Measurements from ENCODE around the gene MAPK12.

DNA sequence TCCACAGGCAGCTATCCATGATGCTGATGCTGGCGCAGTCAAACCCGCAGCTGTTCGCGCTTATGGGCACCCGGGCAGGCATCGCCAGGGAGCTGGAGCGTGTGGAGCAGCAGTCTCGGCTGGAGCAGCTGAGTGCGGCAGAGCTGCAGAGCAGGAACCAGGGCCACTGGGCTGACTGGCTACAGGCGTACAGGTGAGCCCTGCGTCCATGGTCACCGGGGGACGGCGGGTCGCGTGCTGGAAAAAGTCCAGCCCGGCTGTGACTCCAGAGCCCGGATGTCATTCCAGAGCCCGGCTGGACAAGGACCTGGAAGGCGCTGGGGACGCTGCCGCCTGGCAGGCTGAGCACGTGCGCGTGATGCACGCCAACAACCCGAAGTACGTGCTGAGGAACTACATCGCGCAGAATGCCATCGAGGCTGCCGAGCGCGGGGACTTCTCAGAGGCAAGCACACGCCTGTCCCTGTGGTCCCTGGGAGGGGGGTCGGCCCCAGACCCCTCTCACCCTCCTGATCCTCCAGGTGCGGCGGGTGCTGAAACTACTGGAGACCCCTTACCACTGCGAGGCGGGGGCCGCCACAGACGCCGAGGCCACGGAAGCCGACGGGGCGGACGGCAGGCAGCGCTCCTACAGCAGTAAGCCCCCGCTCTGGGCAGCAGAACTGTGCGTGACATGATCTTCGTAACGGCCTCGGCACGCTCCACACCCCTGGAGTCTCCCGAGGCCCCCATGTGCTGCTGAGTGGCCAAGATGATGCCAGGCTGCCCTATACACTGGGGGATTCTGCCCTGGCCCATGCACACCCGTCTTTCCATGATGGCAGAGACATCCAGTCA lies 44.6 kb downstream of the MAPK12 start:
- TF ChIP-seq, protein P1, sequence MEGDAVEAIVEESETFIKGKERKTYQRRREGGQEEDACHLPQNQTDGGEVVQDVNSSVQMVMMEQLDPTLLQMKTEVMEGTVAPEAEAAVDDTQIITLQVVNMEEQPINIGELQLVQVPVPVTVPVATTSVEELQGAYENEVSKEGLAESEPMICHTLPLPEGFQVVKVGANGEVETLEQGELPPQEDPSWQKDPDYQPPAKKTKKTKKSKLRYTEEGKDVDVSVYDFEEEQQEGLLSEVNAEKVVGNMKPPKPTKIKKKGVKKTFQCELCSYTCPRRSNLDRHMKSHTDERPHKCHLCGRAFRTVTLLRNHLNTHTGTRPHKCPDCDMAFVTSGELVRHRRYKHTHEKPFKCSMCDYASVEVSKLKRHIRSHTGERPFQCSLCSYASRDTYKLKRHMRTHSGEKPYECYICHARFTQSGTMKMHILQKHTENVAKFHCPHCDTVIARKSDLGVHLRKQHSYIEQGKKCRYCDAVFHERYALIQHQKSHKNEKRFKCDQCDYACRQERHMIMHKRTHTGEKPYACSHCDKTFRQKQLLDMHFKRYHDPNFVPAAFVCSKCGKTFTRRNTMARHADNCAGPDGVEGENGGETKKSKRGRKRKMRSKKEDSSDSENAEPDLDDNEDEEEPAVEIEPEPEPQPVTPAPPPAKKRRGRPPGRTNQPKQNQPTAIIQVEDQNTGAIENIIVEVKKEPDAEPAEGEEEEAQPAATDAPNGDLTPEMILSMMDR (IDR thresholded peaks at IDR 0.05; ENCODE audit: poor library complexity, severe bottlenecking) = no peak
- TF ChIP-seq EP300 (conservative IDR thresholded peaks at IDR 0.05; ENCODE audit: poor library complexity, severe bottlenecking) = no peak
- no peak for TF ChIP-seq EZH2 (IDR thresholded peaks at IDR 0.05; ENCODE audit: borderline replicate concordance, insufficient read depth, low read length, poor library complexity, severe bottlenecking)
